GM12891 (cell line): Measurements from ENCODE around the gene SND1.

ENCODE experiments used
- DNase-seq: peaks from one replicate; pipeline ENCODE4 v3.0.0; 2011; ENCODE audit warnings: low spot score; ENCODE audit not compliant: insufficient read length
- FAIRE-seq: peaks from 2 replicates; lab custom pipeline; 2011; peaks lifted over from hg19 to GRCh38; lab: Jason Lieb, UNC
- PAX5 ChIP-seq: IDR thresholded peaks from 2 replicates; pipeline ENCODE4 v1.6.1; 2011; ENCODE audit warnings: low read length, moderate library complexity, mild to moderate bottlenecking; ENCODE audit not compliant: insufficient read depth, severe bottlenecking
- POLR2A ChIP-seq: IDR thresholded peaks from 2 replicates; pipeline ENCODE4 v1.6.1; 2011; ENCODE audit warnings: low read depth, low read length, control low read depth
- POLR2AphosphoS5 ChIP-seq: IDR thresholded peaks from 2 replicates; pipeline ENCODE4 v1.6.1; 2011; ENCODE audit warnings: low read depth, low read length, control low read depth
- POU2F2 ChIP-seq: IDR thresholded peaks from 2 replicates; pipeline ENCODE4 v1.6.1; 2011; ENCODE audit warnings: low read depth, mild to moderate bottlenecking, control low read depth, low read length, moderate library complexity
- SPI1 ChIP-seq: IDR thresholded peaks from 2 replicates; pipeline ENCODE4 v1.6.1; 2011; ENCODE audit warnings: low read depth, low read length, control low read depth
- TAF1 ChIP-seq: IDR thresholded peaks from 2 replicates; pipeline ENCODE4 v1.6.1; 2011; ENCODE audit warnings: low read depth, low read length, control low read depth

SND1 gene

DNA sequence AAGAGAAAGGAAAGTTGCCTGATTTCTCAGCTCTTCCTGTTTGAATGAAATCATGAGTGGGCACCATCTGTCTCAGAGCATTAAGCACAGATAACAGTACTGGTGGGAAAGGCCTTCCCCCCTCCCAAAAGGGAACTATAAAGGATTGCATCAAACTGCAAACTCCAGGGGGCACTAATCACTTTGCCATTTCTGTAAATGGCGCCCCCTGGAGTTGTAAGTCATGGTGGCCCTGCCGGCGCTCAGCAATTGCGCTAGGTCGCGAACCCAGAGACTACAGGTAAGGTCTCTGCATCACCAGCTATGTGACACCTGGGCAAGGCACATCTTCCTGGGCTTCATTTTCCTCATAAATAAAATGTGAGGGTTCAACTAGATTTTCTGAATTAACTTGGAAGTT is 368.2 kb downstream of the SND1 start:
- FAIRE-seq (no peak), DNase-seq (no peak)
- TF ChIP-seq POLR2AphosphoS5 (no peak), SPI1 (no peak), PAX5 (no peak)

DNA sequence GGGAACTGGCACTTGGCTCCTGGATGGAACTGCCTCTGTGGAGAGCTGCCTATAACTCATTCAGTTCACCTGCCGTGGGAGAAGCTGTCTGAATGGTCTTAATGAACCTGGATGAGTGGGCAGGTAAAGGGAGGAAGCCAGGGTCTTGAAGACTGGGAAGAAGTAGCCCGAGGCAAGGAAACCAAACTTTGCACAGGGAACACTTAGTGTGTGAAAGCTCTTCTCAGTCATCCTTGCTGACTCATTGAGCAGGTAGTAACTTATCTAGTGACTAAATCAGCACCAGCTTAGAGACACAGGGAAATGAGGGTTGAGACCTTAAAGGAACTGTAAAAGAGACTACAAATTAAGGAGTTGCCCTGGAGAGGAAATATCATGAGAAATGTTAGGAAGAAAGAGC is 369.4 kb downstream of the SND1 start:
- DNase-seq (no peak), FAIRE-seq (no peak)
- TF ChIP-seq POU2F2 (no peak), PAX5 (no peak), POLR2AphosphoS5 (no peak), SPI1 (no peak), TAF1 (no peak)

DNA sequence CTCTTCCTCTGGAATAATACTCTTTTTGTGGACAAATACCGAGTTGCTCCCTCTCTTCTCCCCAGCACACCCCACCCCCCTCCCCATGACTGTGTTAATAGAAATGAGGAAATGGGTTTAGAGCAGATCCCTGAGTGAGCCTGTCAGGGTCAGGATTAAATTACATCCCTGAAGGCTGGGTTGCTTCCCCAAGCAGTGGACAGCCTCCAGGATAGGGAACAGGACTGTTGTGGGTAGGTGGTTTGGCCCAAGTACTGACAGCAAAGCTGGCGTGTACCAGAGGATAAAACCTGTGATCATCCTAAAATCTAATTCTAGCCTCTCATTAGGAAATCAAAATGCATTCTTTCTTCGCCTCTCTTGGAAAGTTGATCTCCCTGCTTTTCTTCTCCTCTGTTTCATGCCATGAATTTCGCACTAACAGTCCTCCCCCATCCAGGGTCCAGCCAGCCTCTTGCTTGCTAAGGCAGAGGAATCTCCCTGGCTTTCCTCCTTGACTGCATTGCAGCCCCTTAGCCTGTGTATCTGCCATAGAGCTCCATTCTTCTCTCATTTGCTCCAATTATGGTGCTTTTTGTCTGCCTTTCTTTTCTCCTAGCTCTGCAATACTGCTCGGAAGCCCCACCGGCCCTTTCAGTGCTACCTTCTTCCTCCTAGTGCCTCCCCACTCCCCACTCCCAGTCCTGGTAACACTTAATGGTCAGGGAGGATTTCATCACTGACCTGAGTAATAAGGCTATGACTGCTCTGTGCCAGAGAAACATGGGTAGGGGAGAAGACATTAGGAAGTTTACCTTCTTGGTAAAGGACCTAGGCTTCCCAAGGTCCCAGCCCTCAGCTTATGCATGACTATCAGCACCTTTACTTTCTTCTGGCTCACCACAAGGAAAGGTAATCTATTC is 370.9 kb downstream of the SND1 start:
- TF ChIP-seq SPI1: no peak
- no peak for FAIRE-seq
- no peak for DNase-seq

DNA sequence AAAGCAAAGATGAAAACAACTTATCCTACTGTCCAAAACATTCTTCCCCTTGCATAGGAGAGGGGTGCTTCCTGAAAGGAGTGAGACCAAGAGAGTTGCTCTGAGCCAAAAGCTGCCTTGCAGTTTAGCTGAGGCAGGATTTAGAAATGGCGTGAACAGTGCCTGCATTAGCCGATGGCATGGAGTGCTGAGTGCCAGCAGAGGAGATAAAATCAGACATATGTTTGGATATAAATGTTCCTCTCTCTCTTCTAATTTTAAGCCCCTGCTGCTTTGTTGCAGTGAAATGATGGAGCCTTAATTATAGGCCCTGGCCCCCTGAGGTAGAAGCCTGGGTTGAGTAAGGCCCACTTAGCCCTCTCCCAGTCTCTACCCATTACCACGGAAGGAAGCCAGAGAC is 372.2 kb downstream of the SND1 start:
- DNase-seq (no peak), FAIRE-seq (no peak)
- TF ChIP-seq POU2F2 (no peak), POLR2A (no peak), PAX5 (no peak), TAF1 (no peak), SPI1 (no peak), POLR2AphosphoS5 (no peak)

DNA sequence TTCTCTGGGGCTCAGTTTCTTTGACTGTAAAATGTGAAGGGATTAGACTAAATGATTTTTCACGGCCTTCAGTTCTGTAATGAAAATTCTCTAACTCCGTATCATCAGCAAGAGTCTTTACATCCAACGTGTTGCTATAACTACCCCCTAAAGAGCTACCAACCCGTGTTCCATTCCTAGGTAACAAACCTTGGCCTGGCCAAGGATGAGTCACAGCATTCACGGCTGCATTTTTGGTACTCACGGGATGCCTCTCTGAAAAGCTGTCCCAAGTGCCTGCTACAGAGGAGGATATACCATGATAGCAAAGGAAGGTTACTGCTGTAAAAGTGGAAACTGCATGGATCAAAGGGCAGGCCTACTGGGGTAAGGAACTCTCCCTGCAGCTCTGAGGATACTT is 373.4 kb downstream of the SND1 start:
- no peak for FAIRE-seq
- no peak for TF ChIP-seq TAF1
- no peak for TF ChIP-seq POLR2A
- no peak for TF ChIP-seq PAX5
- no peak for TF ChIP-seq POU2F2
- TF ChIP-seq SPI1: no peak
- no peak for TF ChIP-seq POLR2AphosphoS5
- no peak for DNase-seq

DNA sequence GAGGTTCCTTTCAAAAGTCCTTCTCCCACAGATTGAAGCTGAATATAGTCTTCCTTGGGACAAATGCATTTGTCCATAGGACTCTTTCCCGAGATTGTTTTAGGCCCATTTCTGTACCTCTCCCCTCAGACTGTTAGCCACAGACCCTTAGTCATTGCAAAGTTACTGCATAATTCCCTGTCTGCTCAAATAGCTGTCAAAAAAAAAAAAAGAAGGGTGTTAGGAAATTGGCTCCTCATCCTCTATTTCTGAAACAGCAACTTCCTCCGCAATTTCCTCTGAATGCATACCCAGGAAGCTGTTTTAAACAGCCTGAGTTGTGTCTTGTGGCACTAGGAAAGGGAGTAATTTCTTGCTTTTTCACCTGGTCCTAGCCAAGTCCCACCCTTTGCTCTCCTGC is 373.8 kb downstream of the SND1 start:
- FAIRE-seq (no peak), DNase-seq (no peak)
- TF ChIP-seq PAX5: no peak
- TF ChIP-seq POU2F2: no peak
- TF ChIP-seq SPI1: no peak
- TF ChIP-seq TAF1: no peak
- no peak for TF ChIP-seq POLR2AphosphoS5
- no peak for TF ChIP-seq POLR2A

DNA sequence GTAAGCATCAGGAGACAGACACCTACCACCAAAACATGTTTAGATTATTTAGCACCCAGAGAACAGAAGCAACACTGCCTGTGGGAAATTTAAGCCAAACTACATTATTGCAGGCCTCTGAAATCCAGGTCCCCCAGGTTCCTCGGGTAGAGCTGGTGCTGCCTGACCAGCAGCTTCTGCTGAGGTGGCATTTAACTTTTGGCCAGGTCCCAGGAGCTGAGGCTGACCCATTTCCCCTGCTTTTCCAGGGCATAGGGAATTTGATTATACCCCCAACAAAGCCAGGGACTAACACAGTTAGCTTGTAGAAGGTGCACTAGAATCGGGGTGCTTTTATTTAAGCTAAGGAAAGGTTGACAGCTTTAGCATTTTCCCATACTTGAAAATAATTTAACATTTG is 374.6 kb downstream of the SND1 start:
- DNase-seq: no peak
- FAIRE-seq: no peak
- no peak for TF ChIP-seq SPI1
- no peak for TF ChIP-seq POLR2A
- no peak for TF ChIP-seq TAF1
- TF ChIP-seq POU2F2: no peak
- TF ChIP-seq PAX5: no peak
- TF ChIP-seq POLR2AphosphoS5: no peak

DNA sequence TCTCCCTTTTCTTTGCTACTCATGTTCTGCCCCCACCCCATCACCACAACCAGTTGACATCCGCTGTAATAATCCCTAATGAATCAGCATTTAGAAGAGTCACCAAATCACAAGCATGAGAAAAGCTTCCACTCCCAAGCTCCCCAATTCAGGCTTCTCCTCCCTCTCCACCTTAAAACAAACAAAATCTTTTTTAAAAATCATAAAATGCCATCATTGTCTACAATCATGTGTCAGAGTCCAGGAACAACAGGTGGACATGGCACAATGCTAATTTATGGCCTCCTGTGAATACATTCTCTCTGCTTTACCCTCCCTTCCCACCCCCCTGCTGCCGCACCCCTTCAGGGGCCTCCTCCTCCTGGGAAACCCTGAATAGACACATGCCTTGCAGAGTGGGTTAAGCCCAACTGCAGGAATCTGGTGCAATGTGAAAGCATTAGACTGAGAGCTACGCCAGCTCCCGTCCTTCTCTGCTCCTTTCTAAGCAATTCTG is 375.5 kb downstream of the SND1 start:
- TF ChIP-seq POLR2A: no peak
- no peak for TF ChIP-seq POLR2AphosphoS5
- no peak for TF ChIP-seq PAX5
- no peak for TF ChIP-seq POU2F2
- TF ChIP-seq SPI1: no peak
- no peak for DNase-seq
- FAIRE-seq: no peak

DNA sequence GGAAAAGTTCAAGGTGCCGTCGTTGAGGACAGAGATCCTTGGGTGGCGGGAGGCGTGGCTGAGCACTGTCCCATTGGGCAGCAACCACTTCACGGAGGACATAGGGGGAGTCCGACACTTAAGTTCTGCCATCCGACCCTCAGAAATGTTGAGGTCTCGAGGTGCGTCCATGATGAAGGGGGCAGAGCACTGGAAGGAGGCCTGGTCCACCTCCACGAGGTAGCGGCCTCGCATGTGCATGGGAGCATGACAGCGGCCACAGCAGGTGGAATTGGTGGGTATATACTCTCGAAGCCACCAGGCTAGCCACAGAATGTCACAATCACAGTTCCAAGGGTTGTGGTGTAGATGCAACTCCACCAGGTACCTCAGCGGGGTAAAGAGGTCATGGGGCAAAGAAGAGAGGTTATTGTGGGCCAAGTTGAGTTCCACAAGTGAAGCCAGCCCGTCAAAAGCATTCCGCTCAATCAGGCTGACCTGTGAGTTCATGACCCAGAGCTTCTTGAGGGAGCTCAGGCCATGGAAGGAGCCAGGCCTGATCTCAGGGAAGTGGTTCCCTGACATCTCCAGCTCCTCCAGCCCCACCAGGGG is 377.5 kb downstream of the SND1 start:
- FAIRE-seq (no peak), DNase-seq (no peak)
- no peak for TF ChIP-seq TAF1
- no peak for TF ChIP-seq POLR2AphosphoS5
- TF ChIP-seq SPI1: no peak
- TF ChIP-seq PAX5: no peak
- no peak for TF ChIP-seq POLR2A
- no peak for TF ChIP-seq POU2F2

DNA sequence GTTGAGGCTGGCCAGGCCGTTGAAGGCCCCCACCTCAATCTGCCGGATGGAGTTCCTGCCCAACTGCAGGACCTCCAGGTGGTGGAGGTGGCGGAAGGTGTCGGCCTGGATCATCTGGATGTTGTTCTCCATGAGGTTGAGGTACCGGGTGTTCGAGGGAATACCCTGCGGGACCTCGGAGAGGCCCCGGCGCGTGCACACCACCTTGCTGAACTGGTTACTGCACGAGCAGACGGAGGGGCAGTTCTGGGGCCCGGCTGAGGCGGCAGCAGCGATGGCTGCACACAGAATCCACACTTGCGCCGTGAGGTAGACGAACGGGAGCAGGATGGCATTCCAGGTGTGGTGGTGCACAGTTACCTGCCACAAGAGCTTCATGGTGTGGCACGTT is 378.3 kb downstream of the SND1 start:
- FAIRE-seq (no peak), DNase-seq (no peak)
- TF ChIP-seq TAF1: no peak
- no peak for TF ChIP-seq POLR2AphosphoS5
- no peak for TF ChIP-seq PAX5
- TF ChIP-seq SPI1: no peak
- TF ChIP-seq POLR2A: no peak
- no peak for TF ChIP-seq POU2F2
